ENCODE results near the gene RGS14.

The RGS14 gene

GRCh38 chr5:177377851-177378776, 20.4 kb downstream of the RGS14 start:
- in situ Hi-C loops (cut with HindIII; ENCODE audit: low sequenced_read_pairs) = no loop called here
- TF ChIP-seq, protein P1, sequence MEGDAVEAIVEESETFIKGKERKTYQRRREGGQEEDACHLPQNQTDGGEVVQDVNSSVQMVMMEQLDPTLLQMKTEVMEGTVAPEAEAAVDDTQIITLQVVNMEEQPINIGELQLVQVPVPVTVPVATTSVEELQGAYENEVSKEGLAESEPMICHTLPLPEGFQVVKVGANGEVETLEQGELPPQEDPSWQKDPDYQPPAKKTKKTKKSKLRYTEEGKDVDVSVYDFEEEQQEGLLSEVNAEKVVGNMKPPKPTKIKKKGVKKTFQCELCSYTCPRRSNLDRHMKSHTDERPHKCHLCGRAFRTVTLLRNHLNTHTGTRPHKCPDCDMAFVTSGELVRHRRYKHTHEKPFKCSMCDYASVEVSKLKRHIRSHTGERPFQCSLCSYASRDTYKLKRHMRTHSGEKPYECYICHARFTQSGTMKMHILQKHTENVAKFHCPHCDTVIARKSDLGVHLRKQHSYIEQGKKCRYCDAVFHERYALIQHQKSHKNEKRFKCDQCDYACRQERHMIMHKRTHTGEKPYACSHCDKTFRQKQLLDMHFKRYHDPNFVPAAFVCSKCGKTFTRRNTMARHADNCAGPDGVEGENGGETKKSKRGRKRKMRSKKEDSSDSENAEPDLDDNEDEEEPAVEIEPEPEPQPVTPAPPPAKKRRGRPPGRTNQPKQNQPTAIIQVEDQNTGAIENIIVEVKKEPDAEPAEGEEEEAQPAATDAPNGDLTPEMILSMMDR (IDR thresholded peaks at IDR 0.05; ENCODE audit: low read depth, low read length) = no peak

GRCh38 chr5:177378884-177379883, 21.5 kb downstream of the RGS14 start:
- no peak overlapping the region for H3K4me3 ChIP-seq (ENCODE audit: low read depth, low read length)
- DNase-seq (ENCODE audit: low read depth, low spot score) = peak; percentile 85
- in situ Hi-C loops (cut with HindIII; ENCODE audit: low sequenced_read_pairs) = no loop called here

More at GRCh38 chr5:177377851-177378776, 20.4 kb downstream of the RGS14 start:
- no peak for DNase-seq (ENCODE audit: low read depth, low spot score)
- no peak overlapping the region for H3K4me3 ChIP-seq (ENCODE audit: low read depth, low read length)

DNA sequence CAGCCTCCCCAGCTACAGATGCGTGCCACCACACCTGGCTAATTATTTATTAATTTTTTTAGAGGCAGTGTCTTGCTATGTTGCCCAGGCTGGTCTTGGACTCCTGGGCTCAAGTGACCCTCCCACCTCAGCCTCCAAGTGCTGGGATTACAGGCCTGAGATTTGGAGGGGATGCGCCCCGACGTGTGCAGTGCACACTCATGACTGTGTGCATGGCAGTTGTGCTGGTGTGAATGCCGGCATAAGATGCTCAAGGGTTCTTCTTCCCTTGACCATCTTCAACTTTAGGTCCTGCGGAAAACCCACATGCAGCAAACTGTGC, 23.0 kb downstream of the RGS14 start:
- TF ChIP-seq, protein P1 (IDR thresholded peaks at IDR 0.05; ENCODE audit: low read depth, low read length) = no peak
- no peak for DNase-seq (ENCODE audit: low read depth, low spot score)
- H3K4me3 ChIP-seq (ENCODE audit: low read depth, low read length) = no peak overlapping the region
- in situ Hi-C loops (cut with HindIII; ENCODE audit: low sequenced_read_pairs) = no loop called here

More at GRCh38 chr5:177378884-177379883, 21.5 kb downstream of the RGS14 start:
- TF ChIP-seq, protein P1 (IDR thresholded peaks at IDR 0.05; ENCODE audit: low read depth, low read length) = no peak

DNA sequence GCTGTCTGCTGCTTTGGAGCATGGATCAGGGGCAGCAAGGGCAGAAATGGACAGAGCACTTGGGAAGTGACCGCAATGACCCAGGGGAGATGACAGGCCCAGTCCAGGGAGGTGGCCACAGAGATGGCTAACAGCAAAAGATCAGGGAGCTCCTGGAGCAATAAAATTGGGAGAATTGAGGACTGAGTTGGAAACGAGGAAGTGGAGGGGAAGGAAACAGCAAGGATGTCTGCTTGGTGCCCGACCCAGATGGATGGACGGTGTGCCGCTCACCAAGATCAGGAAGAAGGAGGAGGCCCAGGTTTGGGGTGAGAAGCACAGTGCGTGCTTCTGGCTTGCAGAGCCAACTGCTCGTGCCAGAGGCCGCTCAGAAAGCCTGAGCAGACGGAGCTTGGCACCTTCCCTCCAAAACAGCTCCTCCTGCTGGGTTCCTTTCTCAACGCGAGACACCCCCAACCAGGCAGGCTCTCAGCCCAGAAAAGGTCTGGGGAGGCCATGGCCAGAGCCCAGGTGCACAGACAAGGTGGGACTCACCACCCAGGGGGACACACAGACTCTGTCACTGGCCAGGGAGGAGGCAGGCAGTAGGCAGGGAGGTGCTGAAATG, 24.8 kb downstream of the RGS14 start:
- TF ChIP-seq, protein P1 (IDR thresholded peaks at IDR 0.05; ENCODE audit: low read depth, low read length) = peak; percentile 46
- peak; percentile 23 for DNase-seq (ENCODE audit: low read depth, low spot score)
- no peak overlapping the region for H3K4me3 ChIP-seq (ENCODE audit: low read depth, low read length)
- in situ Hi-C loops (cut with HindIII; ENCODE audit: low sequenced_read_pairs) = no loop called here

GRCh38 chr5:177383181-177383580, 25.5 kb downstream of the RGS14 start:
- no peak for DNase-seq (ENCODE audit: low read depth, low spot score)
- no peak overlapping the region for H3K4me3 ChIP-seq (ENCODE audit: low read depth, low read length)
- TF ChIP-seq, protein P1 (IDR thresholded peaks at IDR 0.05; ENCODE audit: low read depth, low read length) = no peak
- in situ Hi-C loops (cut with HindIII; ENCODE audit: low sequenced_read_pairs) = no loop called here

GRCh38 chr5:177384134-177384533, 26.4 kb downstream of the RGS14 start, which contains the start of gene SLC34A1:
Gene SLC34A1, plus strand, starts transcription at chr5:177384434. Its CDS starts 1,308 bp downstream, at chr5:177385742.
- TF ChIP-seq, protein P1 (IDR thresholded peaks at IDR 0.05; ENCODE audit: low read depth, low read length) = no peak
- in situ Hi-C loops (cut with HindIII; ENCODE audit: low sequenced_read_pairs) = no loop called here
- H3K4me3 ChIP-seq (ENCODE audit: low read depth, low read length) = no peak within 1 kb of the TSS
- no peak for DNase-seq (ENCODE audit: low read depth, low spot score)

All from astrocyte of the spinal cord (primary cell).